DND-41 (cell line): ENCODE measurements around the gene ICAM1.

Experiments
- CTCF ChIP-seq: IDR thresholded peaks from 2 replicates; pipeline ENCODE4 v1.5.1; 2012; ENCODE audit warnings: borderline replicate concordance, low read length, moderate library complexity, mild to moderate bottlenecking; ENCODE audit not compliant: poor library complexity, severe bottlenecking; ENCODE audit errors: extremely low read depth
- EZH2 ChIP-seq: IDR thresholded peaks from 3 replicates; pipeline ENCODE4 v1.6.1; 2012; ENCODE audit warnings: borderline replicate concordance, low read depth, mild to moderate bottlenecking, moderate library complexity, low read length, inconsistent platforms; ENCODE audit not compliant: severe bottlenecking

GRCh38 chr19:10283301-10284064 is 12.6 kb downstream of the ICAM1 start:
- TF ChIP-seq CTCF: no peak
- TF ChIP-seq EZH2: no peak
